TTC549 (cell line): ENCODE results near the gene SDS.
A peak's percentile ranks its signal among the peaks of the same experiment; 100 is the strongest.

Experiments
- FAIRE-seq: peaks from 2 replicates; lab custom pipeline; 2012; peaks lifted over from hg19 to GRCh38; lab: Jason Lieb, UNC

The SDS gene

GRCh38 chr12:113403435-113404415 is at the start of gene SDS:
SDS (minus strand) TSS chr12:113403887; CDS start chr12:113399708, 4,179 bp downstream.
- no peak for FAIRE-seq

GRCh38 chr12:113453330-113453729 is 49.6 kb upstream of the SDS start:
- FAIRE-seq, result no peak

- no peak for FAIRE-seq
Observed at GRCh38 chr12:113452458-113452857, 48.8 kb upstream of the SDS start.

GRCh38 chr12:113449839-113450238 is 46.2 kb upstream of the SDS start:
- FAIRE-seq, result peak; percentile 99

- no peak for FAIRE-seq
Observed at GRCh38 chr12:113449299-113449698, 45.6 kb upstream of the SDS start.

- FAIRE-seq, result no peak
Observed at GRCh38 chr12:113448873-113449272, 45.2 kb upstream of the SDS start.

- no peak for FAIRE-seq
Observed at GRCh38 chr12:113445544-113446171, 42.0 kb upstream of the SDS start.

GRCh38 chr12:113443030-113443539 is 39.4 kb upstream of the SDS start:
- FAIRE-seq, result no peak

GRCh38 chr12:113440947-113441782 is 37.5 kb upstream of the SDS start:
- FAIRE-seq, result no peak

- no peak for FAIRE-seq
Observed at GRCh38 chr12:113440336-113440735, 36.6 kb upstream of the SDS start.

GRCh38 chr12:113439606-113440030 is 35.9 kb upstream of the SDS start:
- FAIRE-seq, result no peak

GRCh38 chr12:113439301-113439597 is 35.6 kb upstream of the SDS start:
- no peak for FAIRE-seq

GRCh38 chr12:113438523-113439300 is 35.0 kb upstream of the SDS start:
- no peak for FAIRE-seq

- FAIRE-seq, result no peak
Observed at GRCh38 chr12:113437729-113438100, 34.0 kb upstream of the SDS start.

- no peak for FAIRE-seq
Observed at GRCh38 chr12:113436993-113437728, 33.5 kb upstream of the SDS start.

GRCh38 chr12:113436586-113436985 is 32.9 kb upstream of the SDS start:
- FAIRE-seq, result no peak

GRCh38 chr12:113435367-113435766 is 31.7 kb upstream of the SDS start:
- no peak for FAIRE-seq

- no peak for FAIRE-seq
Observed at GRCh38 chr12:113432986-113433385, 29.3 kb upstream of the SDS start.

GRCh38 chr12:113428482-113428881 is 24.8 kb upstream of the SDS start:
- no peak for FAIRE-seq

GRCh38 chr12:113427882-113428281 is 24.2 kb upstream of the SDS start:
- FAIRE-seq, result no peak

GRCh38 chr12:113425960-113426453 is 22.3 kb upstream of the SDS start:
- no peak for FAIRE-seq
